Heart left ventricle (tissue), 16 donors: Measurements from ENCODE around the gene FABP7. TPM values are rescaled to one million over a fixed set of nuclear protein-coding genes. Genes with fewer than 3 reads are reported as not detected.

Experiments
- ATAC-seq, 4 donors: fragments of 200-7000 bp; cut with Tn5 transposase; one replicate each; pipeline ENCODE4 v1.9.1; 2020 to 2022; ENCODE audit warnings: moderate library complexity in 4 of 4, mild to moderate bottlenecking in 3 of 4, moderate number of reproducible peaks in 1 of 4
- DNase-seq, 5 donors: peaks; one replicate each; pipeline ENCODE4 v3.0.0-alpha.2; 2020
- H3K27ac ChIP-seq, 12 donors: fragments of 200-600 bp; sonication (generic) in 4 of 12; one replicate each; pipeline versions ENCODE4 v1.5.0 to v1.8.0; 2016 to 2022; ENCODE audit warnings: mild to moderate bottlenecking in 2 of 12
- H3K27me3 ChIP-seq, 9 donors: fragments of 200-600 bp; sonication (generic) in 2 of 9; one replicate each; pipeline versions ENCODE4 v1.5.1 to v1.8.0; 2016 to 2022; ENCODE audit warnings: mild to moderate bottlenecking in 3 of 9
- H3K36me3 ChIP-seq, 9 donors: fragments of 200-600 bp; sonication (generic) in 2 of 9; one replicate each; pipeline versions ENCODE4 v1.5.0 to v1.8.0; 2018 to 2022; ENCODE audit warnings: mild to moderate bottlenecking in 2 of 9
- H3K4me1 ChIP-seq, 12 donors: fragments of 200-600 bp; sonication (generic) in 4 of 12; one replicate each; pipeline versions ENCODE4 v1.5.0 to v1.8.0; 2016 to 2022; ENCODE audit warnings: mild to moderate bottlenecking in 3 of 12
- H3K4me3 ChIP-seq, 12 donors: fragments of 200-600 bp; sonication (generic) in 4 of 12; one replicate each; pipeline versions ENCODE4 v1.5.0 to v1.8.0; 2017 to 2022; ENCODE audit warnings: mild to moderate bottlenecking in 9 of 12, moderate library complexity in 4 of 12
- H3K9me3 ChIP-seq, 12 donors: fragments of 200-600 bp; sonication (generic) in 4 of 12; one replicate each; pipeline versions ENCODE4 v1.5.0 to v1.8.0; 2016 to 2022; ENCODE audit warnings: mild to moderate bottlenecking in 1 of 12
- POLR2A ChIP-seq, 2 donors: fragments of 450-650 bp; IDR thresholded peaks; one replicate each; pipeline ENCODE4 v1.6.1; 2017; ENCODE audit warnings: antibody characterized with exemption in 2 of 2, mild to moderate bottlenecking in 2 of 2, moderate library complexity in 2 of 2
- WGBS, 4 donors: extraction: QIAGEN DNeasy Blood & Tissue Kit in 2 of 4; methylation state at CpG; one replicate each; pipeline versions ENCODE4 v1.1.5 to v1.1.7; 2013 to 2018; 5-methylcytosine and 5-hydroxymethylcytosine counted together
- intact Hi-C, 10 donors: fragments of 100-400 bp; cut with DNase I; formaldehyde crosslinking; loops; one replicate each; pipeline versions ENCODE4 v1.11.1 to v1.14.2; 2022
- polyA plus RNA-seq, 2 donors: library from polyadenylated mRNA; stranded (reverse); fragments of 200-250 nt; gene quantifications; one replicate each; pipeline ENCODE4 v1.2.3, GENCODE V29; 2013
- total RNA-seq, 9 donors: library from RNA; depleted of rRNA in 2 of 9; stranded (reverse); fragments of >200 nt in 2 of 9; fragmentation: NEBNext Ultra II Directional in 3 of 9; extraction: Animal tissue kit (Norgen Biotek cat#: 25700) in 3 of 9; gene quantifications; one replicate each; pipeline versions ENCODE4 v1.1.0 to v1.2.4, GENCODE V29; 2016 to 2023
- TF ChIP-seq, protein P1 (sequence below), 12 donors: fragments of 200-600 bp; sonication (generic) in 4 of 12; IDR thresholded peaks; one replicate each; pipeline versions ENCODE4 v1.5.0 to v1.8.0; 2018 to 2022; ENCODE audit warnings: antibody characterized with exemption in 12 of 12, mild to moderate bottlenecking in 5 of 12
- donor health status: ischemic (EF 13 %, LVEDD 7.1; RV severe dilation, severe dysfunction).
- donor health status: healthy with polysubstance abuse.
- donor health status: DM: no; HTN: yes; CAD: no.
- donor health status: DM: no; HTN: no; CAD: no.
- donor health status: ischemic (EF 25% LVEDD 6.9; RV normal size, moderate dysfunction).
- donor health status: ischemic (EF 25% LVEDD 5.7; RV mildly dilated, moderate dysfunction).
- donor health status: healthy.
- donor health status: DM: yes; HTN: yes; CAD: no.
- donor health status: ischemic (EF 35%, LVEDD 5.7; RV mildly dilated, moderate dysfunction).
- donor health status: nonischemic (EF 11% LVEDD 7.7; RV severe dilation, severe dysfunction).
- donor health status: DM: yes; HTN: yes; CAD: no.
- donor health status: PGD.
- donor health status: ischemic (EF 29% LVEDD 5.4; RV normal size, mild dysfunction).
- donor health status: nonischemic (EF 23%, LVEDD 6.1; RV moderate dilation, normal function).

The FABP7 gene
- total and polyA plus RNA-seq, 11 donors, result 0.17 to 0.61 TPM; not detected in 9

DNA sequence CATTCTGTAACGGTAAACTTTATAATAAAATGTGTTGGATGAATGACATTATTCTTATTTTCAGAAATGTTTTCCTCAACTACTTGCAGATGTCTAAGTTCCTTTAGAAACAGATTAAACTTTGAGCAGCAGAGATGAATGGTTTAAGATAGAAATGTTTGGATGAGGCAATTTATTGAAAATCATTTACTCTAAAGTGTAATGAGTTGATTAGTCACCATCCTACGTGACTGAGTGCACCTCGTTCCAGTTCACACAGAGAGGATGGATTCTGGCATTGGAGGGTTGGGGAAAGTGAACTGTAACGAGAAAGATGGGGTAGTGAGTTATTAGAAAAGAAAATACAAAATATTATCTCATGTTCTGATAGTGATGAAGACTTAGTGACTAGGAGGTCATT is 38.2 kb downstream of the FABP7 start:
- Histone ChIP-seq H3K27me3 (no peaks in the 10 kb centered on the region), H3K4me3 (no peak overlapping the region), H3K9me3 (no peaks in the 10 kb centered on the region), H3K27ac (no peak overlapping the region), H3K4me1 (no peaks in the 10 kb centered on the region), H3K36me3 (no peaks in the 10 kb centered on the region)
- intact Hi-C loops, result no loop called here
- no peak for TF ChIP-seq POLR2A (IDR thresholded peaks at IDR 0.05)
- TF ChIP-seq, protein P1, sequence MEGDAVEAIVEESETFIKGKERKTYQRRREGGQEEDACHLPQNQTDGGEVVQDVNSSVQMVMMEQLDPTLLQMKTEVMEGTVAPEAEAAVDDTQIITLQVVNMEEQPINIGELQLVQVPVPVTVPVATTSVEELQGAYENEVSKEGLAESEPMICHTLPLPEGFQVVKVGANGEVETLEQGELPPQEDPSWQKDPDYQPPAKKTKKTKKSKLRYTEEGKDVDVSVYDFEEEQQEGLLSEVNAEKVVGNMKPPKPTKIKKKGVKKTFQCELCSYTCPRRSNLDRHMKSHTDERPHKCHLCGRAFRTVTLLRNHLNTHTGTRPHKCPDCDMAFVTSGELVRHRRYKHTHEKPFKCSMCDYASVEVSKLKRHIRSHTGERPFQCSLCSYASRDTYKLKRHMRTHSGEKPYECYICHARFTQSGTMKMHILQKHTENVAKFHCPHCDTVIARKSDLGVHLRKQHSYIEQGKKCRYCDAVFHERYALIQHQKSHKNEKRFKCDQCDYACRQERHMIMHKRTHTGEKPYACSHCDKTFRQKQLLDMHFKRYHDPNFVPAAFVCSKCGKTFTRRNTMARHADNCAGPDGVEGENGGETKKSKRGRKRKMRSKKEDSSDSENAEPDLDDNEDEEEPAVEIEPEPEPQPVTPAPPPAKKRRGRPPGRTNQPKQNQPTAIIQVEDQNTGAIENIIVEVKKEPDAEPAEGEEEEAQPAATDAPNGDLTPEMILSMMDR (IDR thresholded peaks at IDR 0.05), result no peak
- no peak for DNase-seq
- WGBS, 4 donors, result 62 to 78% (median 70%) methylated on average over 4 of the region's 4 CpGs
- ATAC-seq, result no peak

DNA sequence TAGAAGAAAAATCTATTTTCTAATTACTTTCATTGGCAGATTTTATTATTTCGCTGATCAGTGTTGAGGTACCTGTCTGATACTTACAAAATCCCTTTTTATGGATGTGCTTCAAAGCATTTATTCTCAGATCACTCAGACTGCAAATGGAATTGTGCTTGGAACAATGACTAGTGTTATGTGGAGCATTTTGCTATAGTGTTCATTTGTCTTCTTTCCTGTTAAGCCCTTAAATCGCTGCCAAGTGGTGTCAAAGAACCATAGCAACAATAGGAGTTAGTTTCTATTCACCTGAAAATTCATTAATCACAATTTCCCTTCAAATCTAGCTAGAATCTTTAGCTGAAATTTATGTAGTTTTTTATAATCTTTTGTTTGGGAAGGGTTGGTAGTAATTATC is 39.4 kb downstream of the FABP7 start:
- Histone ChIP-seq H3K4me3 (no peak overlapping the region), H3K27me3 (no peaks in the 10 kb centered on the region), H3K4me1 (no peaks in the 10 kb centered on the region), H3K9me3 (no peaks in the 10 kb centered on the region), H3K36me3 (no peaks in the 10 kb centered on the region), H3K27ac (no peak overlapping the region)
- TF ChIP-seq, protein P1 (IDR thresholded peaks at IDR 0.05), result no peak
- no peak for TF ChIP-seq POLR2A (IDR thresholded peaks at IDR 0.05)
- 72 to 81% (median 73%) methylated on average over 2 of the region's 2 CpGs for WGBS, 4 donors
- intact Hi-C loops, result no loop called here
- DNase-seq (no peak), ATAC-seq (no peak)

DNA sequence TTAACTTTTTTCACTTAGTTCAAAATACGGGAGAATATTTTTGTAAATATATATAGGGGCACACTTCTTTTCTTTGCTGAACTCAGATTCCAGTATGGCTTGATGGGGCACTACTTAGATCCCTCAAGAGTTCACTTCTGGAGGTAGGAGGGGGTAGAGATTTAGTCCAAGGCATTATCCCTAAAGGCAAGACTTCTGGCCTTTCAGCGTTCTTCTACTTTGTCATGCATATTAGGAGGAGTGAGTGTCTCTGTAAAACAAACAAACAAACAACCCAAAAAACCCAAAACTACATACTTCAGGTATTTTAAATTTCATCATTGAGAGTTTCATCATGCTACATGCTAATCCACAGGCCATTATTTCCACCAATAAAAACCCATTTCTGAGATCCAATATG is 41.6 kb downstream of the FABP7 start:
- WGBS, 4 donors, result 65 to 78% (median 77%) methylated on average over 2 of the region's 2 CpGs
- ATAC-seq, result no peak
- TF ChIP-seq, protein P1 (IDR thresholded peaks at IDR 0.05), result no peak
- TF ChIP-seq POLR2A (IDR thresholded peaks at IDR 0.05), result no peak

DNA sequence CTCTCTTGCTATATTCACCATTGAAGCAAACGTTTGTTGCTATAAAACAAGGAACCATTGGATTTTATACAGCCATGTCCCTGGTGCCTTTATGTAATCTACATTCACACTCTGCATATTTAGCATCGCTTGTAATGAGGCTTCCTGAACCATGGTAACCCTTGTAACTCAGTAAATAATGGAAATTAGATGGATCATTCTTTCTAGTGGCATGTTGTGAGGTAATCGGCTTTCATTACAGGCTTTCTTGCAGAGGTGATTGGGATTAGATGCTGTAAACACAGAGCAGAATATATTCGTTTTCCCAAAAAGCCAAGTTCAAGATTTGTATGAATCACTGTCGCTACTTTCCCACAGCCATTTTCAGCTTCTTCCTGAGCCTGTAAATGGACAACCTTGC is 45.6 kb downstream of the FABP7 start:
- no peak for ATAC-seq
- 71 to 79% (median 72%) methylated on average over 5 of the region's 5 CpGs for WGBS, 4 donors
- TF ChIP-seq, protein P1 (IDR thresholded peaks at IDR 0.05), result no peak
- no peak for TF ChIP-seq POLR2A (IDR thresholded peaks at IDR 0.05)
- H3K4me1 ChIP-seq, result no peaks in the 10 kb centered on the region
- intact Hi-C loops, result no loop called here
- H3K27me3 ChIP-seq, result peaks cover 0 to 24% (median 0%) of the 10 kb centered on the region in 9 donors
- no peak for DNase-seq
- no peaks in the 10 kb centered on the region for H3K9me3 ChIP-seq
- no peaks in the 10 kb centered on the region for H3K36me3 ChIP-seq
- no peak overlapping the region for H3K27ac ChIP-seq
- H3K4me3 ChIP-seq, result no peak overlapping the region

More for the DNA sequence above, 41.6 kb downstream of the FABP7 start:
- no peaks in the 10 kb centered on the region for H3K9me3 ChIP-seq
- H3K4me3 ChIP-seq, result no peak overlapping the region
- intact Hi-C loops, result no loop called here
- no peaks in the 10 kb centered on the region for H3K36me3 ChIP-seq
- H3K27me3 ChIP-seq, result no peaks in the 10 kb centered on the region
- H3K27ac ChIP-seq, result no peak overlapping the region
- DNase-seq, result no peak
- no peaks in the 10 kb centered on the region for H3K4me1 ChIP-seq
